GM23248 (cell line): Measurements from ENCODE around the gene LCN9. TPM values are rescaled to one million over a fixed set of nuclear protein-coding genes. Genes with fewer than 3 reads are reported as not detected.

ENCODE experiments used
- DNase-seq: peaks from one replicate; pipeline ENCODE4 v3.0.0-alpha.2; 2015
- H2AFZ ChIP-seq: fragments of 200-600 bp; sonication (generic); 2 replicates; pipeline ENCODE4 v1.6.1; 2016; ENCODE audit warnings: antibody characterized with exemption
- H3F3A ChIP-seq: fragments of 200-600 bp; sonication (generic); 2 replicates; pipeline ENCODE4 v1.6.1; 2016; ENCODE audit warnings: mild to moderate bottlenecking, antibody characterized with exemption, mixed run types; ENCODE audit not compliant: insufficient read depth
- H3K27ac ChIP-seq: fragments of 200-600 bp; sonication (generic); 2 replicates; pipeline ENCODE4 v1.5.1; 2016; ENCODE audit warnings: mild to moderate bottlenecking
- H3K27me3 ChIP-seq: fragments of 200-600 bp; sonication (generic); replicated peaks from 2 replicates; pipeline ENCODE4 v1.6.1; 2016; ENCODE audit warnings: mild to moderate bottlenecking; ENCODE audit not compliant: insufficient read depth
- H3K36me3 ChIP-seq: fragments of 200-600 bp; sonication (generic); 2 replicates; pipeline ENCODE4 v1.6.1; 2016; ENCODE audit warnings: low read depth, mild to moderate bottlenecking
- H3K4me1 ChIP-seq: fragments of 200-600 bp; sonication (generic); 2 replicates; pipeline ENCODE4 v1.6.1; 2016; ENCODE audit warnings: mild to moderate bottlenecking; ENCODE audit not compliant: insufficient read depth
- H3K4me2 ChIP-seq: fragments of 200-600 bp; sonication (generic); one replicate; pipeline ENCODE4 v1.6.1; 2016; ENCODE audit warnings: mild to moderate bottlenecking; ENCODE audit not compliant: unreplicated experiment
- H3K4me3 ChIP-seq: fragments of 200-600 bp; sonication (generic); 2 replicates; pipeline ENCODE4 v1.5.1; 2016; ENCODE audit warnings: mild to moderate bottlenecking
- H3K79me2 ChIP-seq: fragments of 200-600 bp; sonication (generic); 2 replicates; pipeline ENCODE4 v1.6.1; 2016; ENCODE audit warnings: mild to moderate bottlenecking; ENCODE audit not compliant: insufficient read depth
- H3K9ac ChIP-seq: fragments of 200-600 bp; sonication (generic); 2 replicates; pipeline ENCODE4 v1.6.1; 2016; ENCODE audit warnings: mild to moderate bottlenecking
- H3K9me2 ChIP-seq: fragments of 200-600 bp; sonication (generic); 2 replicates; pipeline ENCODE4 v1.6.1; 2016; ENCODE audit warnings: mixed run types, mild to moderate bottlenecking, moderate library complexity; ENCODE audit not compliant: insufficient read depth
- H3K9me3 ChIP-seq: fragments of 200-600 bp; sonication (generic); one replicate; pipeline ENCODE4 v1.6.1; 2017; ENCODE audit warnings: low read depth
- H4K20me1 ChIP-seq: fragments of 200-600 bp; sonication (generic); 2 replicates; pipeline ENCODE4 v1.6.0; 2016; ENCODE audit not compliant: insufficient read depth
- EZH2 ChIP-seq: fragments of 200-600 bp; sonication (generic); IDR thresholded peaks from 2 replicates; pipeline ENCODE4 v1.6.1; 2018; ENCODE audit warnings: antibody characterized with exemption, mild to moderate bottlenecking; ENCODE audit not compliant: insufficient read depth, poor library complexity, severe bottlenecking
- EZH2phosphoT487 ChIP-seq: fragments of 200-600 bp; sonication (generic); IDR thresholded peaks from 2 replicates; pipeline ENCODE4 v1.6.1; 2018; ENCODE audit warnings: antibody characterized with exemption, moderate library complexity, mild to moderate bottlenecking, low read depth; ENCODE audit not compliant: insufficient read depth
- WGBS, 2 experiments: methylation state at CpG; one replicate each; pipeline ENCODE4 v1.1.6; 2015 to 2017; ENCODE audit warnings: low lambda C conversion rate in 2 of 2, low coverage in 1 of 2; ENCODE audit errors: missing lambda C conversion rate in 2 of 2; 5-methylcytosine and 5-hydroxymethylcytosine counted together
- in situ Hi-C: fragments of 300-500 bp; cut with MboI; formaldehyde crosslinking; loops from 2 replicates; pipeline ENCODE4 v1.15.0; 2020
- polyA plus RNA-seq: library from polyadenylated mRNA; unstranded; fragments of >200 nt; fragmentation: Nextera tagmentation; extraction: Ambion mirVana; gene quantifications from 2 replicates; pipeline ENCODE4 v1.2.1, GENCODE V29; 2016
- total RNA-seq: library from RNA; depleted of rRNA; stranded (reverse); fragments of >200 nt; shearing (Covaris generic); gene quantifications from 2 replicates; pipeline ENCODE4 v1.2.3, GENCODE V29; 2014; rRNA removed

Gene LCN9
- total RNA-seq (not detected in 2 replicates), polyA plus RNA-seq (not detected in 2 replicates)

- no peaks in the 10 kb centered on the region for H3F3A ChIP-seq
- no peak within 1 kb of the TSS for H2AFZ ChIP-seq
- H3K4me3 ChIP-seq: no peak within 1 kb of the TSS
- no peak within 1 kb of the TSS for H3K4me2 ChIP-seq
- H3K27me3 ChIP-seq: no peaks in the 10 kb centered on the region
- no peaks in the 10 kb centered on the region for H3K9me3 ChIP-seq
- H3K27ac ChIP-seq: no peak within 1 kb of the TSS
- TF ChIP-seq EZH2phosphoT487 (no peak), EZH2 (no peak)
- no peak within 1 kb of the TSS for H3K9ac ChIP-seq
- no peaks in the 10 kb centered on the region for H3K79me2 ChIP-seq
- in situ Hi-C loops: no loop called here
- H3K9me2 ChIP-seq: no peaks in the 10 kb centered on the region
- H3K36me3 ChIP-seq: no peaks in the 10 kb centered on the region
- no peak for DNase-seq
- WGBS, 2 experiments: 40 to 41% methylated on average over 24 to 25 of the region's 25 CpGs
- no peaks in the 10 kb centered on the region for H3K4me1 ChIP-seq
- no peaks in the 10 kb centered on the region for H4K20me1 ChIP-seq
These were observed at the start of gene LCN9 for GRCh38 chr9:135662758-135663450. LCN9 (plus strand) TSS chr9:135663309; CDS start chr9:135663322, 13 bp downstream.

- no peak overlapping the region for H2AFZ ChIP-seq
- H3K4me1 ChIP-seq: no peaks in the 10 kb centered on the region
- no peaks in the 10 kb centered on the region for H3K79me2 ChIP-seq
- WGBS, 2 experiments: 65 to 66% methylated on average over 32 to 34 of the region's 34 CpGs
- no peak overlapping the region for H3K27ac ChIP-seq
- DNase-seq: no peak
- H3K9me2 ChIP-seq: no peaks in the 10 kb centered on the region
- TF ChIP-seq EZH2phosphoT487 (no peak), EZH2 (no peak)
- H4K20me1 ChIP-seq: no peaks in the 10 kb centered on the region
- H3F3A ChIP-seq: no peaks in the 10 kb centered on the region
- H3K4me2 ChIP-seq: no peak overlapping the region
- no peaks in the 10 kb centered on the region for H3K27me3 ChIP-seq
- no peak overlapping the region for H3K4me3 ChIP-seq
- H3K36me3 ChIP-seq: no peaks in the 10 kb centered on the region
- in situ Hi-C loops: no loop called here
- H3K9me3 ChIP-seq: no peaks in the 10 kb centered on the region
- H3K9ac ChIP-seq: no peak overlapping the region
These were observed 48.9 kb upstream of the LCN9 start for GRCh38 chr9:135613946-135614805.

- in situ Hi-C loops: no loop called here
- no peaks in the 10 kb centered on the region for H3K36me3 ChIP-seq
- H3K27me3 ChIP-seq: no peaks in the 10 kb centered on the region
- H2AFZ ChIP-seq: no peak overlapping the region
- no peaks in the 10 kb centered on the region for H3F3A ChIP-seq
- TF ChIP-seq EZH2phosphoT487 (no peak), EZH2 (no peak)
- no peaks in the 10 kb centered on the region for H3K9me2 ChIP-seq
- H3K27ac ChIP-seq: no peak overlapping the region
- 47 to 58% methylated on average over 26 of the region's 29 CpGs for WGBS, 2 experiments
- no peak overlapping the region for H3K4me3 ChIP-seq
- H3K9ac ChIP-seq: no peak overlapping the region
- no peak for DNase-seq
- no peaks in the 10 kb centered on the region for H3K9me3 ChIP-seq
- no peaks in the 10 kb centered on the region for H3K4me1 ChIP-seq
- no peak overlapping the region for H3K4me2 ChIP-seq
- no peaks in the 10 kb centered on the region for H3K79me2 ChIP-seq
- H4K20me1 ChIP-seq: no peaks in the 10 kb centered on the region
These were observed 48.1 kb upstream of the LCN9 start for GRCh38 chr9:135614821-135615665.
